Nephron progenitor cell (in vitro differentiated cells): ENCODE data around the gene PROKR2.

Experiments
- DNase-seq: peaks from one replicate; pipeline ENCODE4 v3.0.0; 2021
- H3K27ac Mint-ChIP-seq: 2 replicates; pipeline ENCODE4 v1.8.0; 2021; ENCODE audit warnings: mild to moderate bottlenecking, moderate library complexity, mixed read lengths
- H3K27me3 Mint-ChIP-seq: 2 replicates; pipeline ENCODE4 v1.8.0; 2021; ENCODE audit warnings: mild to moderate bottlenecking, low read depth, mixed read lengths; ENCODE audit not compliant: poor library complexity
- H3K36me3 Mint-ChIP-seq: 2 replicates; pipeline ENCODE4 v1.8.0; 2021; ENCODE audit warnings: low read depth, mixed read lengths
- H3K4me1 Mint-ChIP-seq: 2 replicates; pipeline ENCODE4 v1.8.0; 2021; ENCODE audit warnings: mixed read lengths
- H3K4me3 Mint-ChIP-seq: 2 replicates; pipeline ENCODE4 v1.8.0; 2021; ENCODE audit warnings: mild to moderate bottlenecking, moderate library complexity, mixed read lengths
- H3K9me3 Mint-ChIP-seq: 2 replicates; pipeline ENCODE4 v1.8.0; 2021; ENCODE audit warnings: mild to moderate bottlenecking, moderate library complexity, mixed read lengths
- CTCF ChIP-seq: fragments of 200-600 bp; sonication (generic); IDR thresholded peaks from 2 replicates; pipeline ENCODE4 v1.5.0; 2021; ENCODE audit warnings: antibody characterized with exemption

PROKR2 gene

DNA sequence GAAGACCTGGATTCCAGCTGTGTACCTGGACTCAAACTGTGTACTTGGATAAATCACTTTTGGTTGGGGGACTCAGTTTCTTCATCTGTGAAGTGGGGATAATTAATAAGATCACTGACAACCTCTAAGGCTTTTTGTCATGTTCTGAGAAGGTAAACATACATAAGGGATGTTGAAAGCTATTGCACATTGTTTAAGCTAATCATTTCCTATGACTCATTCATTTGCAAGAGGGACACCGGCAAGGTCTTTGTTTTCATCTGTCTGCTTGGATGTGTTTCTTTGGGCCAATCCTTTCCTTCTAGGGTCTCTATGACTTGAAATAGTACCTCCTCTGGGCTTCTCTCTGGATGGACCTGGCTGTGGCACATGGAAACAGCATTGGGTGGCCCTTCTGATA lies 6.8 kb downstream of the PROKR2 start:
- peaks cover 43% of the 10 kb centered on the region for H3K27me3 Mint-ChIP-seq
- H3K4me3 Mint-ChIP-seq = no peak overlapping the region
- no peaks in the 10 kb centered on the region for H3K4me1 Mint-ChIP-seq
- no peak for TF ChIP-seq CTCF
- DNase-seq = no peak
- no peak overlapping the region for H3K27ac Mint-ChIP-seq
- peaks cover 69% of the 10 kb centered on the region for H3K9me3 Mint-ChIP-seq
- peaks cover 5% of the 10 kb centered on the region for H3K36me3 Mint-ChIP-seq

DNA sequence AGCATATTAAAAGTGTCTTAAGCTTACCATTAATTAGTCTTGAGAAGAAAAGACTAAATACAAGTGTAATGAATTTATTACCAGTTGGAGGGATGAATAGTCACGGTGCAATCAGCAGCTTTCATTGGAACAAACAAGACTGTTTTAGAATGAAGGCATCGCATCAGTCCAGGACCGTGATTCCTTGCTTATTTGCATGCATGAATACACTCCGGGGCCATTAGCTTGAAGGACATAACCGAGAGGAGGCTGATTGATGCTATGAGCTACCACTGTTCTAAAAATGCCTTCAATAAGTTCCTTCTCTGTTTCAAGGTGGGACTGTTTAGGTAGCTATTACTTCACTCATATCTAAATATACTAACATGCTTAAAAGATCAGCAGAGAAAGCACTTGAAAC lies 17.9 kb downstream of the PROKR2 start:
- Mint-ChIP-seq H3K9me3 (no peaks in the 10 kb centered on the region), H3K27ac (no peak overlapping the region), H3K36me3 (no peaks in the 10 kb centered on the region), H3K27me3 (peaks cover 18% of the 10 kb centered on the region), H3K4me3 (no peak overlapping the region), H3K4me1 (peaks cover 5% of the 10 kb centered on the region)
- no peak for DNase-seq
- no peak for TF ChIP-seq CTCF

GRCh38 chr20:5297280-5298004 lies 19.3 kb downstream of the PROKR2 start:
- Mint-ChIP-seq H3K27me3 (peaks cover 20% of the 10 kb centered on the region), H3K27ac (peak overlapping the region; percentile 42), H3K36me3 (no peaks in the 10 kb centered on the region), H3K4me1 (peaks cover 5% of the 10 kb centered on the region), H3K9me3 (no peaks in the 10 kb centered on the region), H3K4me3 (no peak overlapping the region)
- no peak for TF ChIP-seq CTCF
- DNase-seq = no peak

DNA sequence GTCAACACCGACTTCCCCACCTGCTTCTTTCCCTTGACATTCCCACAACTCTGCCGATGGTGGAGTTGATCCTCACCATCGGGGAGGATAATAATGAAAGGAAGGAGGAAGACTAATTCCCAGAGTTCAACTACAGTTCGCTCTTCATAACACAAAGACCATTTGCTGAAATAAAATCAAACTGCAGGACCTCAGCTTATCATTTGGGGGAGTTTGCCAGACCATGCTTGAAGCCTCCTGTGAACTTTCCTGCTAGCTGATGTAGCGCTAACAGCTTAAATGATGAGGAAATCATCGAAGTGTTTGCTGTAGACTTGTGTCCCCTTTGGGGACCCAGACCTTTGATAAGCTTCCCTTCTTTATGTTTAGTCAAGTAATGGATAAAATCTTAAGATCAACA lies 26.2 kb downstream of the PROKR2 start:
- Mint-ChIP-seq H3K27me3 (peaks cover 34% of the 10 kb centered on the region), H3K27ac (no peak overlapping the region), H3K36me3 (no peaks in the 10 kb centered on the region), H3K4me1 (no peaks in the 10 kb centered on the region), H3K4me3 (no peak overlapping the region), H3K9me3 (peaks cover 28% of the 10 kb centered on the region)
- no peak for DNase-seq
- no peak for TF ChIP-seq CTCF

- no peak overlapping the region for H3K27ac Mint-ChIP-seq
- no peak for DNase-seq
- no peaks in the 10 kb centered on the region for H3K4me1 Mint-ChIP-seq
- no peak for TF ChIP-seq CTCF
- H3K4me3 Mint-ChIP-seq = no peak overlapping the region
- H3K27me3 Mint-ChIP-seq = peaks cover 15% of the 10 kb centered on the region
- H3K9me3 Mint-ChIP-seq = peaks cover 20% of the 10 kb centered on the region
- no peaks in the 10 kb centered on the region for H3K36me3 Mint-ChIP-seq
Measured at GRCh38 chr20:5282561-5282960, 34.2 kb downstream of the PROKR2 start.

DNA sequence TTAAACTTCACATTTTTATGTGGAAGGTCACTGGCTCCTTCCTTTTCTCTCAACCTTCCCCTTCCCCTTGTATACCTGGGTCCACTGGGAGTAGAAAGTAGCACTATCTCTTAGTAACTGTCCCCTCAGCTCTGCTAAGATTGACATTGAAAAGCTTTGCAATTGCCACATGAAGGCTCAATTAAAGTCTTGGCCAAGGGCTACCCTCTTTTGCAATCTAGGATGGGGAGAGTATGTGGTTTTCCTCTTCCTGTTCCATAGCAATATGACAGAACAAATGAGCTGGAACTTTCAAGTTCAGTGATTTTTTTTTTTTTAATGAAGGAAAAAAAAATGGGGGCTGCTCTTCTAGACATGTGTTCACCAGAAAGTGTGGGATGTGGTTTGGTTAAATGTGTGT lies 37.1 kb downstream of the PROKR2 start:
- Mint-ChIP-seq H3K4me3 (no peak overlapping the region), H3K4me1 (no peaks in the 10 kb centered on the region), H3K27me3 (peaks cover 16% of the 10 kb centered on the region), H3K27ac (no peak overlapping the region), H3K36me3 (no peaks in the 10 kb centered on the region), H3K9me3 (no peaks in the 10 kb centered on the region)
- TF ChIP-seq CTCF = no peak
- no peak for DNase-seq
